Vagina (tissue), 2 donors: ENCODE results near the gene SPECC1.

ENCODE experiments used
- POLR2A ChIP-seq, 2 donors: fragments of 450-650 bp; IDR thresholded peaks; one replicate each; pipeline ENCODE4 v1.6.1; 2017; ENCODE audit warnings: antibody characterized with exemption in 2 of 2, mild to moderate bottlenecking in 2 of 2, moderate library complexity in 2 of 2
- POLR2AphosphoS5 ChIP-seq, 2 donors: sonication (generic); formaldehyde crosslinking; IDR thresholded peaks; one replicate each; pipeline ENCODE4 v1.9.0; 2017; ENCODE audit warnings: antibody characterized with exemption in 2 of 2, mild to moderate bottlenecking in 2 of 2, low read depth in 1 of 2; ENCODE audit not compliant: insufficient read depth in 1 of 2
- TF ChIP-seq, protein P1 (sequence below), 3 experiments: fragments of 450-650 bp in 2 of 3; fragments of 200-600 bp in 1 of 3; sonication (generic) in 1 of 3; IDR thresholded peaks; one replicate each; pipeline ENCODE4 v1.5.1; 2017 to 2019; ENCODE audit warnings: antibody characterized with exemption in 3 of 3, mild to moderate bottlenecking in 2 of 3, moderate library complexity in 2 of 3

DNA sequence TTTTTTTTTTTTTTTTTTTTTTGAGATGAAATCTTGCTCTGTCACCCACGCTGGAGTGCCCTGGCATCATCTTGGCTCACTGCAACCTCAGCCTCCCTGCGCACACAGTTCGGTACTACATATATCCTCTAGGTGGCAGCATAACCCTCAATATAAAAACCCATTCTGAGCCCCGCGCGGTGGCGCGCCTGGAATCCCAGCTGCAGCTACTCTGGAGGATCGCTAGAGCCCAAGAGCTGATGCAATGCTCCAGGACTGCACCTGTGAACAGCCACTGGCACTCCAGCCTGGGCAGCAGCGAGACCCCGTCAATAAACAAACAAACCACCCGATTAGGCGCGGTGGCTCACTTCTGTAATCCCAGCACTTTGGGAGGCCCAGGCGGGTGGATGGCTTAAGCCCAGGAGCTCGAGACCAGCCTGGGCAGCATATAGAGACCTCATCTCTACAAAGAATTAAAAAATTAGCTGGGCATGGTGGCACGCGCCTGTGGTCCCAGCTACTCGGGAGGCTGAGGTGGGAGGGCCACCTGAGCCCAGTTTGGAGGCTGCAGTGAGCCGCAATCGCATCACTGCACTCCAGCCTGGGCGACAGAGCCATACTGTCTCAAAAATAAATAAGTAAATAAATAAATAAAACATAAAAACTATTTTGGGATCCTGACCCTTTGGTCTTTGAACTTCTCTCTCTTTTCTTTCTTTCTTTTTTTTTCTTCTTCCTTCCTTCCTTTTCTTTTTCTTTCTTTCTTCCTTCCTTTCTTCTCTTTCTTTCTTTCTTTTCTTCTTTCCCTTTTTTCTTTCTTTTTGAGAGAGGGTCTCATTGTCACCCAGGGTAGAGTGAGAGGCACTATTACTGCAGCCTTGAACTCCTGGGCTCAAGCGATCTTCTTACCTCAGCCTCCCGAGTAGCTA, 16.1 kb upstream of the SPECC1 start:
- TF ChIP-seq, protein P1, sequence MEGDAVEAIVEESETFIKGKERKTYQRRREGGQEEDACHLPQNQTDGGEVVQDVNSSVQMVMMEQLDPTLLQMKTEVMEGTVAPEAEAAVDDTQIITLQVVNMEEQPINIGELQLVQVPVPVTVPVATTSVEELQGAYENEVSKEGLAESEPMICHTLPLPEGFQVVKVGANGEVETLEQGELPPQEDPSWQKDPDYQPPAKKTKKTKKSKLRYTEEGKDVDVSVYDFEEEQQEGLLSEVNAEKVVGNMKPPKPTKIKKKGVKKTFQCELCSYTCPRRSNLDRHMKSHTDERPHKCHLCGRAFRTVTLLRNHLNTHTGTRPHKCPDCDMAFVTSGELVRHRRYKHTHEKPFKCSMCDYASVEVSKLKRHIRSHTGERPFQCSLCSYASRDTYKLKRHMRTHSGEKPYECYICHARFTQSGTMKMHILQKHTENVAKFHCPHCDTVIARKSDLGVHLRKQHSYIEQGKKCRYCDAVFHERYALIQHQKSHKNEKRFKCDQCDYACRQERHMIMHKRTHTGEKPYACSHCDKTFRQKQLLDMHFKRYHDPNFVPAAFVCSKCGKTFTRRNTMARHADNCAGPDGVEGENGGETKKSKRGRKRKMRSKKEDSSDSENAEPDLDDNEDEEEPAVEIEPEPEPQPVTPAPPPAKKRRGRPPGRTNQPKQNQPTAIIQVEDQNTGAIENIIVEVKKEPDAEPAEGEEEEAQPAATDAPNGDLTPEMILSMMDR (IDR thresholded peaks at IDR 0.05): peak; percentile 52 to 86 (median 74)
- TF ChIP-seq POLR2A (IDR thresholded peaks at IDR 0.05) (no peak), POLR2AphosphoS5 (IDR thresholded peaks at IDR 0.05; ENCODE audit: insufficient read depth in 1 of 2, low read depth in 1 of 2) (peak in 1 of 2 donors; percentile 44)
